Fibroblast of skin of left biceps (primary cell): Measurements from ENCODE around the gene RABAC1.
"Not testable (repeated sequence)": the region's sequence is repeated elsewhere in the genome, so short reads cannot be mapped to it uniquely, and the experiment has no call there.

ENCODE experiments used
- DNase-seq, 2 experiments: peaks; one replicate each; pipeline ENCODE4 v3.0.0-alpha.2; 2013; ENCODE audit warnings: low read depth in 2 of 2

RABAC1 gene

DNA sequence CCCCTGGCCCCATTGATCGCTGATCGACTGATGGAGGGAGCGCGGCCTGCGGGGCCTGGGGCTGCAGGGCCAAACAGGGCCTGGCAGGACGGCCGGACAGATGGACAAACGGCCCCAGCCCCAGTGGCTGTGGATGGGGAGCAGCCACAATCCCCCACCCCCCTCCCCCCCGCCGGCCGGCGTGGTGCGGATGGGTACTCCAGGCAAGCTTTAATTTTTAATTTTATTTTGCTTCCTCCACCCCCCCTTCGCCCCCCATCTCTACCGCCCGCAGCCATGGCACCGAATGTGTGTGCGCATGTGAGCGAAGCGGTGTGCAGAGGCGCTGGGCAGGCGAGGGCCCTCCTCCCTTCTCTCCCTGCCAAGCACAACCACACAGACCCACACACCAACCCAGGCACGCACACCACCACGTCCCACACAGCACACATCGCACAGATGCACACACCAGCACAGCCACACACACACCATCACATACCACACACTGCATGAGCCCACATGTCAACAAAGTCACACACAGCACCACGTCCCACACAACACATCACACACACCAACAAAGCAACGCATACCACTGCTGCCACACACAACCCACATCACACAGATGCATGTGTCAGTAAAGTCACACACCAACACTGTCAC, 43.2 kb downstream of the RABAC1 start:
- no peak for DNase-seq

DNA sequence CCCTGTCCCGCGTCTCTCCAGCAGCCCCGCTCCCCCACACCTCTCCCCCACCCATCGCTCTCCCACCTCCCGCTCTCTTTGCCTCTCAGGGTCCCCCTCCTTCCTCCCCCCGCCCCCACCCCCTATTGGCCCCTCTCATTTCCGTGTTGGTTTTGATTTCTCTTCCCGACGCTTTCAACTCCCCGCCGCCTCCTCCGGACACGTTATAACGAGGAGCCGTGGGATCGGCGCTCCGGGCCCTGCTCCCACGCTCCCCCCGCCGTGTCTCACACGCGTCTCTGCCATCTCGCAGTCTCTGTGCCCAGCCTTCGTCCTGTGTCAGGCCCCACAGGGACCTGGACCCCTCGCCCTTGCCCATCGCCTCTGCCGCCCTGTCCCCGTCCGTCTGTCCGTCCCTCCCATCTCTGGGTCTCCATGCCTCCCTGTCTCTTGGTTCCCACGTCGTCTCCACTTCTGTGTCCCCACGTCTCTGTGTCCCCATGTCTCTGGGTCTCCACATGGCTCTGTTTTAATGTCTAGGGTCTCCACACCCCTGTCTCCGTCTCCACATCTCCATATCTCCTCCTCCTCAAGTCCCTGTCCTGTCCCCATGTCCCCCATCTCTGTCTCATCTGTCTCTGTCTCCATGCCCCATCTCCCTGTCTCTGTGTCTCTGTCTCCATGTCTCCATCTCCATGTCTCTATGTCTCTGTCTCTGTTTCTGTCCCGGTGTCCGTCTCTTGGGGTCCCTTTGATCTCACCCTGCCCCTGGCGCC, 43.9 kb downstream of the RABAC1 start:
- no peak for DNase-seq

DNA sequence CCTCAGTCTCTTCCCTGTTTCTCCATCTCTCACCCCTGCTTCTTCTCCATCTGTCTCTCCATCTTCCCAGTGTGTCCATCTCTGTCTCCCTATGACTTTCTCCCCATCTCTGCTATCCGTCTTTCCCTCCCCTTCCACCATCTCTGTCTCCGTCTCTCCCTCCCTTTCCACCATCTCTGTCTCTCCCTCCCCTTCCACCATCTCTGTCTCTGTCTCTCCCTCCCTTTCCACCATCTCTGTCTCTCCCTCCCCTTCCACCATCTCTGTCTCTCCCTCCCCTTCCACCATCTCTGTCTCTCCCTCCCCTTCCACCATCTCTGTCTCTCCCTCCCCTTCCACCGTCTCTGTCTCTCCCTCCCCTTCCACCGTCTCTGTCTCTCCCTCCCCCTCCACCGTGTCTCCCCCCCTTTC, 44.7 kb downstream of the RABAC1 start:
- not testable (repeated sequence) for DNase-seq

DNA sequence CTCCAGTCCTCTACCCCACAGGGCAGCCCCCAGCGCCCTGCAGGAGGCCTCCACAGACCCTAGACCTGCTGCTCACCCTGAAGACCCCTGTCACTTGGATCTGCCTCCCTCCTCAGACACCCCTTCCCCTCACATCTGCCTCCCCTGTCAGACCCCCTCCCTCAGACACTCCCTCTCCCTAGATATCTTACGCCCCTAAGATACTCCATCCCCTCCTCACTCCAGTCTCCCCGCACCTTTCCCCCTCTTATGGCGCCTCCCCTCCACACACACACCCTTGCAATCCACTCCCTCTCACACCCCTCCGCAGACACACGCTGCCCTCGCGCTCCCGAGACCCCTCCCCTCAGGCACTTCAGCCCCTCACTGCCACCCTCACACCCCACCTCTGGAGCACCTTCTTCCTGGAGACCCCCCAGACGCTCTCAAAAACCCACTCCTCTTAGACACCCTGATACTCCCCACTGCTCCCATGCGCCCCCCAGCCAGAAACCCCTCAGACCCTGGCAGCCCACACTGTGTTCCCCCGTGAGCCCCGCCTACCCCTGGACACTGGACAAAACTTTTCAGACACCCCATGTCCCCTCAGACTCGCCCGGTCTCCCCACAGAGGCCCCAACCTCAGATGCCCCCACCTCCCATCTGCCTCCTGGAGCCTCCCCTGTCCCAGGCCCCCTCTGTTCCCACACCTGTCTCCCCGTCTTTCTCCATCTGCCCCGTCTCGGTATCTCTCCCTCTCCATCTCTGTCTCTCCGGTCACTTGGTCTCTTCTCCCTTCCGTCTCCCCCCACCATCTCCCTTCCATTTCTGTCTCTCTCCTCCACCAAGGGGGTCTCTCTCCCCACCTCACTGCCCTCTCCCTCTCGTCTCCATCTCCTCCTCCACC, 45.3 kb downstream of the RABAC1 start:
- DNase-seq = no peak

DNA sequence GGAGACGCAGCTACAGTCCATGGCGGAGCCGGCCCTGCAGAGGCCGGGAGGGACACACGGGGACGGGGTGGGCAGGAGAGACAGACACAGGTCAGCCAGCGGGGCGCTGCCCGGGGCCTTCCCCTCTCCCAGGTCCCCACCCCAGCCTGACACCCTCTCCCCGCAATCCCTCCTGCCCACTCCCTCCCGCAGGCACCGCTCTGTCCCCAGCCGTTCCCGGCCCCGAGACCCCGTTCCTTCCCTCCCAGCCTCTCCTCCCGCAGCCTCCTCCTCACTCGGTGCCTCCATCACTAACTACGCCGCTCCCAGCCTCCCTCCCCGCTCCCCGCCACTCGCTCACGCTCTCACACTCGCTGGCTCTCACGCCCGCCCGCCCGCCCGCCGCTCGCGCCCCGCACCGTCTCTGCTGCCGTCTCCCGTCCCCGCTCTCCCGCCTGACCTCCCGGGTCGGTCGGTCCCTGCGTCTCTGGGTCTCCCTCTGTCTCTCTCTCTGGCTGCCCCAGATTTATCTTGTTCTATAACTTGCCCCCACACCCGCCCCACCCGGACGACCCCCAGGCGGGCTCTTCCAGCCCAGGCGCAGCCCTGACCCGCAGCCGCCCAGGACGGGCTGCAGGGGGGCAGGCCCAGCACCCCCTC, 46.1 kb downstream of the RABAC1 start:
- DNase-seq = no peak

DNA sequence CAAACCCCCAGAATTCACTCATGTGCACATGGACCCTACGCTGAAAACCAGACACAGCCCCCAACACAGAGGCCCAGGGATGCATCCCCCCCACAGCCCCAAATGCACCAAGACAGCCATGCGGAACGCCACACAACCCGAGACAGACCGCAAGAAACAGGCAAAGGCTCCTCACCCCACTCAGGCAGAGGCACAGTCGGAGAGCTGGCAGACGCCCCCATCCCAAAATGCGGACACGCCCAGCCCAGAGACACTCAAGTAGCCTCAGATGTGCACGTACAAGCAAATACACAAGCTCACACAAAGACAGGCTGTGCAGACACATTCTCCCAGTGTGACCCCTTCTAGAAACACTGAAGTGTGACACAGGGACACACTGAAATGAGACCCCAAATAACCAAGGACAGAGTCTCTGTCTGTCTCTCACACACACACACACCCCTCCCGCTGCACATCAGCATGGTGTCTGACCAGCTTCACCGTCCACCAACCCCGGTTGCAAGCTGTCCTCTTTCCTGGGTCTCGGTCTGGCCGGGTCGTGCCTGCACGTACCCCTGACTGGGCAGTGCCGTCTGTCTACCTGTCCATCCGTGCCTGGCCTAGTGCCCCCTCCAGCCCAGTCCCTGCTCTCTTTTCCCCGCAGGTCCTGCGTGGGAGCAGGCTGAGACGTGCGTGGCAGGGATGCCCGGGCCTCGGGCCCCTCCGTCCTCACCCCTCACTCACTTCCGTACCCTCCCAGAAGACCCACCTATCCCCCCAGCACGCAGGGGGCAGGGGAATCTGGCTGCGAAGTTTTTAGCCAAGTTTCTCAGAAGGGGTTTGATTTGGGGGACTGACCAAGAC, 47.0 kb downstream of the RABAC1 start:
- no peak for DNase-seq

DNA sequence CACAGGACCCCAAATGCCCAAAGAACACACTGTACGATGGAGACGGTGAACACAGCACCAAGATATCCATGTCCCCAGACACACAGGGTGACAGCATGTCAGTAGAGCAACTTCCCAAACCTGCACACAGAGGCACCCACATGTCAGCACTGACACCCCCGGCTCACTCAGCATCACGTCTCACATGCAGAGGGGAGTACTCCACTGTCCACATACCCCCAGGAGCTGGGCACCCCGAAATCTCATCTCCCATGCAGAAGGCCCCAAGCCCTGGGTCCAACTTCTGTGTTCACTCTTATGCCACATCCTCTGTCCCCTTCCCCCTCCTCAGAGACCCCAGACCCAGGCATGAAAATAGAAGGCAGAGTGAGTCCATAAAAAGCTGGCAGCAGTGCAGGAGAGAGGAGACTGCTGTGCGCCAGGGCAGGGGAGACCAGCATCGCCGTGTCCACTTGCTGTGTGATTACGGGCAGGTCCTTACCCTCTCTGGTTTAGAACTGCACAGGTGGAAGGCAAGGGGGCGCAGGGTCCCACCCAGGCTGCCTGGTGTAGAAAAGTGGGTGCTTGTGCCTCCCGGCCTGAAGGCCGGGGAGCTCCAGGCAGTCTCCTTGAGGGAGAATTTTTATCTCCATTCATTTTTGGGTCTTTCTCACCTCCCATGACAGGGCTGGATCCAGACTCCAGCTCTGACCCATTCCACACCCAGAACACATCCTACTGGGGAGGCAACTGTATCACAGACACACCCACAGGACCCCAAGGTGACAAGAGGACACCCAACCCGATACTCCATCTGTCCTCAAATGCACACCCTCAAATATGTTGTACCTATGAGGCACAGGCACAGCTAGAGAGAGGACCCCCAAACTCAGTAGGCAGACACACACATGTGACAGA, 47.9 kb downstream of the RABAC1 start:
- DNase-seq = no peak

DNA sequence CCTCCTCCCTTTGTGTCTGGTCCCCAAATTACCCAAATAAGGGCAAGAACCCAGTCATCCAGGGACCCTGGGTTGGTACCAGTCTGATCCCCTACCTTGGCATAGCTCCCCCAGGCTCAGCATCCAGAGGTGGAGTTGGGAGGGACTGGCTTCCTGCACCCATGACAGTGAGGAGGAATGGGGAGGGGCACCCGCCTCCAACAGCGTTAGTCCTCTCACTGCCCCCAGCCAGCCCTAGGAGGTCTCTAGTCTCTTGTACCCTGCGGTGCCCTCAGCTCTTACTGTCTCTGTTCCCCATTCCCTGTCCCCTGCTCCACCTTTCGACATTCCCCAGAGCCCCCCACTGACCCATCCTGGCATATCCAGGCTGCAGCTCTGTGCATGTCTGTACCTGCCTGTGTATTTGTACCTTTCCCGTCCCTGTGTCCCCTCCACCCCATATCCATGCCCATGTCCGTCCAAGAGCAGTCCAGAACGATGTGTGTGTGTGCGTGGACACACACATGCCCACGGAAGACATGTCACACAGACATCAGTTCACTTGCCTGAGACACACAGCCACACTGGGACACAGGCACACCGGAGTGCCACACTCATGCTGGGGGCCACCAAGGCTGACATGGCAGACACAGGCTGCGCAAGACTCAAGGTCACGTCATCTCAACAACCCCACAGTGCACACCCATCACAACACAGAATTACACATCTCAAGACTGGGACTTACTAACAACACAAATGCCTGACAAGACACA, 48.7 kb downstream of the RABAC1 start:
- no peak for DNase-seq

DNA sequence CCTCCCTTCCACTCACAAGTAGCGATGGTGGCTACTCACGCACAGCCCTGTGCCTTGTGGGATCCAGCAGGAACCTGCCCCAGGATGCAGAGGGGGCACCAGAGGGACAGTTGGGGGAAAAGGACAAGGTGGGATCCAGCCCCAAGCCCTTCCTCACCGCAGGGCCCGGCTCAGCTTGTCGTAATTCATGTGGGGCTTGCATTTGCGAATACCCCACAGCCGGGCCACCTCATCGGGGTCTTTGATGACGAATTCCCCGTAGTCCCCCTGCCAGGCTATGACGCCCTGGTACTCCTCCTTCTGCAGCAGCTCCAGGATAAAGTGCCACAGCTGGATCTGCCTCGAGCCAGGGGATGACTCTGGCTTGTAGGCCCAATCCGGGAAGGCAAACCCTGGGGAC, 49.4 kb downstream of the RABAC1 start:
- DNase-seq = no peak

DNA sequence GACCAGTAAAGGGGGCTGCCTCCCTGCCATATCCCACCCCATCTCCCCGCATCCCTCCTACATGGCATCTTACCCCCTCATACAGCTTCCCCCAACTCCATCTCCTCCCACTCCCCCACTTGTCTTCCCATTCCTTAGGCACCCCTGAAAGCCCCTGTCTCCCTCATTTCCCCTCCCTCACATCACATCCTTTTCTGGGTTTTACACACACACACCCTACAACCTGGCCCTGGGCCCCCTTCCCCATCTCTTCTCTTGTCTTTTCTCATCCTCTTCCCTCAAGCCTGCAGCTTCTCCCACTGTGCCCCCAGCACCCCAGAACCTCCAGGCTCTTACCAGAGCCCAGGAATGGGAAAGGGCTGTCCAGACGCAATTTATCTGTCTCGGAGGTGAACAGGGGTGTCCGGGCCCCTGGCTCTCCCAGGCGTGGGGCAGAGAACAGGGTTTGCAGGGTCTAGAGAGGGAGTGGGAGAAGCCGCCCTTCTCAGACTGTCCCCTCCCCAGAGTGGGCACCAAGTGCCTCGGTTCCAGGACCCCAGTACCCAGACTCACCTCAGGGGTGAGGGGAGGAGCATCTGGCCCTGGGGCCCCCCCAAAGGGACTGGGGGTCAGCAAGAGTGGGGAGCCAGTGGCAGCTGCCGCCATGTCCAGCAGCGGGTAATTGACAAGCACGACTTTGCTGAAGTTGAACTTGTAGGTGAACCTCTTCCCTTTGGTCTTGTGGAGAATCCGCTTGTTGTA, 50.2 kb downstream of the RABAC1 start:
- DNase-seq = no peak

DNA sequence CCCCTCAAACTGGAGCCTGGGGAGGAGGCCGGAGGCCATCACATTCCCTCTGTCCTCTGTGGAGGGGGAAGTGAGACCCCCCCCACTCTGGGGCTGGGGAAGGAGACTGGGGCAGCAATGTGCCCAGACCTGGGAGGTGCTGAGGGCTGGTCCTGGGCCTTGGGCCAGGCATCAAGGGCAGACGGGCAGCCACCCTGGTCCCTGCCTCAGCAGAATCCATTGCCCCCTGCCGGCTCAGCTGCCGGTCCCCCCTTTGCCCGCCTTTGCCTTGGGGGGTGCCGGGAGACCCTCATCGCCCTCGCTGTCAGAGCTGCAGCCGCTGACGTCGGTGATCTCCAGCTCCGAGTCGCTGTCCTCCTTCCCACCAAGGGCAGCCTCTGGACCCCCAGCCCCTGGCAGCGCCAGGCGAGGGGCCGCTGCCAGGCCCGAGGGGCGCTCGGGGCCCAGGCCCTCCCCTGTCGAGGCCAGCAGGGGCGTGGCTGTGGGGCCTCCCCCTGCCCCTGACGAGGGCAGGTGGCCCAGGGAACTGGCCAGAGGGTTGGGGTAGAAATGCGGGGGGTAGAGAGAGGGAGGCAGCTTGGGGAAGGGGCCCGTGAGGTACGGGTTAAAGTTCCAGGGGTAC, 51.0 kb downstream of the RABAC1 start:
- DNase-seq = no peak

DNA sequence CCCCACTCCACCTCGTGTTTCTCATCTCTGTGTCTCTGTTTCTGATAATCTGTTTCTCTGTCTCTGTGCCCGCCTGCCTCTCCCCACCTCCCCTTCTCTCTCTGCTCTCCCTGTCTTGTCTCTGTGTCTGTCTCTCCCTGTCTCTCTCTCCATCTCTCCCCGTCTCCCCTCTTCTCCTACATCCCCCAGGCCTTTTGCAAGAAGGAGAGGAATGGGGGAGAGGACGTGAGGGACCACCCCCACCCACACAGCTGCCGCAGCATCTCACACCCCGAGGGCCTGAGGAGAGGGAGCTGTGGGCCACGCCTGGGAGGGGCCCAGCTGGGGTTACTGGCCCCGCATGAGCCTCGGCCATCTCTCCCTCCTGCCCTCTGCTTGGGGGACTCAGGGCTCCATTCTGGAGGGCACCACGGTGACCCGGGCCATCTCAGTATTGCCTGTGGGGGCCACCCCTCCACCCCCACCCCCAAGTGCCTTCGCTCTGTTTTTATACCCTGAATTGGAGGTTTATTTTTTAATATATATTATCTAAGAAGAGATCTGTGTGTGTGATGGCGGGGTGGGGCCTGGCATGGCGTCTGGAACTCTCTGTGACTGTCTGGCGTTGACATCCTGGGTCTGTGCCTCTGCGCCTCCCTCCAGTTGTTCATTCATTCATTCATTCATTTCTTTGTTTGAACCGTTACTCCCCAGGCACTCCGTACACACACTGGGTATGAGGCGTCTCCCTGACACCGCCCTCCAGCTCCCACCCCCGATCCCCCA, 52.0 kb downstream of the RABAC1 start:
- DNase-seq = no peak
